H1 (cell line): ENCODE data around the gene SEMA4D. TPM values are rescaled to one million over a fixed set of nuclear protein-coding genes. Genes with fewer than 3 reads are reported as not detected.

Experiments
- CTBP2 ChIP-seq: IDR thresholded peaks from 2 replicates; pipeline ENCODE4 v1.7.0; 2011; ENCODE audit warnings: borderline replicate concordance, mild to moderate bottlenecking, moderate library complexity, mixed read lengths, low read length; ENCODE audit not compliant: insufficient read depth, insufficient read length
- EGR1 ChIP-seq: IDR thresholded peaks from 2 replicates; pipeline ENCODE4 v1.6.1; 2011; ENCODE audit warnings: low read depth, low read length, borderline replicate concordance
- KDM1A ChIP-seq: fragments of 200-600, 300-600 bp; sonication (generic); IDR thresholded peaks from 2 replicates; pipeline ENCODE4 v1.7.1; 2016; ENCODE audit warnings: mild to moderate bottlenecking, low read length, borderline replicate concordance
- PHF8 ChIP-seq: fragments of 200-600 bp; sonication (generic); conservative IDR thresholded peaks from 2 replicates; pipeline ENCODE4 v1.7.1; 2012; ENCODE audit warnings: low read depth, mild to moderate bottlenecking, inconsistent platforms, low read length, moderate library complexity
- polyA plus RNA-seq, 7 experiments: library from polyadenylated mRNA; depleted of rRNA in 3 of 7; stranded (reverse) in 5 of 7; unstranded in 2 of 7; fragments of >200 nt in 5 of 7; fragments of 200-250 nt in 2 of 7; gene quantifications; 1 replicate in 5 of 7; 2 replicates in 1 of 7; 4 replicates in 1 of 7; pipeline versions ENCODE4 v1.2.1 to v1.2.3, GENCODE V29; 2011 to 2013; ENCODE audit warnings: missing spikeins in 2 of 7, mixed read lengths in 2 of 7
- total RNA-seq: library from RNA; stranded (reverse); fragmentation: NEBNext Ultra II Directional; extraction: Animal tissue kit (Norgen Biotek cat#: 25700); gene quantifications from 2 replicates; pipeline ENCODE4 v1.2.1, GENCODE V29; 2021
- TF ChIP-seq, protein P1 (sequence below): fragments of 300-600 bp; sonication (generic); IDR thresholded peaks from 2 replicates; pipeline ENCODE4 v1.7.1; 2012; ENCODE audit warnings: low read length, moderate library complexity, mild to moderate bottlenecking, inconsistent platforms; ENCODE audit not compliant: insufficient replicate concordance

The SEMA4D gene
- total and polyA plus RNA-seq, 2 of the 8 experiments (the other 6 are each of a cell fraction or from before 2014, with no cell fraction given): 21.0 to 70.4 TPM

DNA sequence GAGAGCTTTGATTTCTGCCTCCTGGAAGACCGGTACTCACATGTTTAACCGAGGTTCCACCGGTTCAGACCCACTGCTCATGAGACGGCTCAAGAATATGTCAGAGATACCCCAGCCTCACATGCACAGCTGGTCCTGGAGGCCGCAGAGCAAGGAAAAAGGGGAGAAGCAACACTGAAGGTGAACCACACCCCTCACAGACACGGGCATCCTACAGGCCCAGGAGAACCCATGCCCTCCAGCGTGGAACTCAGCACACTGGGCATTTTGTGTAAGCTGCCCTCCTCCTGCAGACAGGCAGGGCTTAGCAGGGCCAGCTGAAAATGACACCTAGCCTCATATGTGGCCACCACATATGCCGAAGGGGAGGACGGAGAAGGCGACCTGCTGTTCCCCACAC lies 37.4 kb downstream of the SEMA4D start (continued):
- no peak for TF ChIP-seq CTBP2
- TF ChIP-seq, protein P1, sequence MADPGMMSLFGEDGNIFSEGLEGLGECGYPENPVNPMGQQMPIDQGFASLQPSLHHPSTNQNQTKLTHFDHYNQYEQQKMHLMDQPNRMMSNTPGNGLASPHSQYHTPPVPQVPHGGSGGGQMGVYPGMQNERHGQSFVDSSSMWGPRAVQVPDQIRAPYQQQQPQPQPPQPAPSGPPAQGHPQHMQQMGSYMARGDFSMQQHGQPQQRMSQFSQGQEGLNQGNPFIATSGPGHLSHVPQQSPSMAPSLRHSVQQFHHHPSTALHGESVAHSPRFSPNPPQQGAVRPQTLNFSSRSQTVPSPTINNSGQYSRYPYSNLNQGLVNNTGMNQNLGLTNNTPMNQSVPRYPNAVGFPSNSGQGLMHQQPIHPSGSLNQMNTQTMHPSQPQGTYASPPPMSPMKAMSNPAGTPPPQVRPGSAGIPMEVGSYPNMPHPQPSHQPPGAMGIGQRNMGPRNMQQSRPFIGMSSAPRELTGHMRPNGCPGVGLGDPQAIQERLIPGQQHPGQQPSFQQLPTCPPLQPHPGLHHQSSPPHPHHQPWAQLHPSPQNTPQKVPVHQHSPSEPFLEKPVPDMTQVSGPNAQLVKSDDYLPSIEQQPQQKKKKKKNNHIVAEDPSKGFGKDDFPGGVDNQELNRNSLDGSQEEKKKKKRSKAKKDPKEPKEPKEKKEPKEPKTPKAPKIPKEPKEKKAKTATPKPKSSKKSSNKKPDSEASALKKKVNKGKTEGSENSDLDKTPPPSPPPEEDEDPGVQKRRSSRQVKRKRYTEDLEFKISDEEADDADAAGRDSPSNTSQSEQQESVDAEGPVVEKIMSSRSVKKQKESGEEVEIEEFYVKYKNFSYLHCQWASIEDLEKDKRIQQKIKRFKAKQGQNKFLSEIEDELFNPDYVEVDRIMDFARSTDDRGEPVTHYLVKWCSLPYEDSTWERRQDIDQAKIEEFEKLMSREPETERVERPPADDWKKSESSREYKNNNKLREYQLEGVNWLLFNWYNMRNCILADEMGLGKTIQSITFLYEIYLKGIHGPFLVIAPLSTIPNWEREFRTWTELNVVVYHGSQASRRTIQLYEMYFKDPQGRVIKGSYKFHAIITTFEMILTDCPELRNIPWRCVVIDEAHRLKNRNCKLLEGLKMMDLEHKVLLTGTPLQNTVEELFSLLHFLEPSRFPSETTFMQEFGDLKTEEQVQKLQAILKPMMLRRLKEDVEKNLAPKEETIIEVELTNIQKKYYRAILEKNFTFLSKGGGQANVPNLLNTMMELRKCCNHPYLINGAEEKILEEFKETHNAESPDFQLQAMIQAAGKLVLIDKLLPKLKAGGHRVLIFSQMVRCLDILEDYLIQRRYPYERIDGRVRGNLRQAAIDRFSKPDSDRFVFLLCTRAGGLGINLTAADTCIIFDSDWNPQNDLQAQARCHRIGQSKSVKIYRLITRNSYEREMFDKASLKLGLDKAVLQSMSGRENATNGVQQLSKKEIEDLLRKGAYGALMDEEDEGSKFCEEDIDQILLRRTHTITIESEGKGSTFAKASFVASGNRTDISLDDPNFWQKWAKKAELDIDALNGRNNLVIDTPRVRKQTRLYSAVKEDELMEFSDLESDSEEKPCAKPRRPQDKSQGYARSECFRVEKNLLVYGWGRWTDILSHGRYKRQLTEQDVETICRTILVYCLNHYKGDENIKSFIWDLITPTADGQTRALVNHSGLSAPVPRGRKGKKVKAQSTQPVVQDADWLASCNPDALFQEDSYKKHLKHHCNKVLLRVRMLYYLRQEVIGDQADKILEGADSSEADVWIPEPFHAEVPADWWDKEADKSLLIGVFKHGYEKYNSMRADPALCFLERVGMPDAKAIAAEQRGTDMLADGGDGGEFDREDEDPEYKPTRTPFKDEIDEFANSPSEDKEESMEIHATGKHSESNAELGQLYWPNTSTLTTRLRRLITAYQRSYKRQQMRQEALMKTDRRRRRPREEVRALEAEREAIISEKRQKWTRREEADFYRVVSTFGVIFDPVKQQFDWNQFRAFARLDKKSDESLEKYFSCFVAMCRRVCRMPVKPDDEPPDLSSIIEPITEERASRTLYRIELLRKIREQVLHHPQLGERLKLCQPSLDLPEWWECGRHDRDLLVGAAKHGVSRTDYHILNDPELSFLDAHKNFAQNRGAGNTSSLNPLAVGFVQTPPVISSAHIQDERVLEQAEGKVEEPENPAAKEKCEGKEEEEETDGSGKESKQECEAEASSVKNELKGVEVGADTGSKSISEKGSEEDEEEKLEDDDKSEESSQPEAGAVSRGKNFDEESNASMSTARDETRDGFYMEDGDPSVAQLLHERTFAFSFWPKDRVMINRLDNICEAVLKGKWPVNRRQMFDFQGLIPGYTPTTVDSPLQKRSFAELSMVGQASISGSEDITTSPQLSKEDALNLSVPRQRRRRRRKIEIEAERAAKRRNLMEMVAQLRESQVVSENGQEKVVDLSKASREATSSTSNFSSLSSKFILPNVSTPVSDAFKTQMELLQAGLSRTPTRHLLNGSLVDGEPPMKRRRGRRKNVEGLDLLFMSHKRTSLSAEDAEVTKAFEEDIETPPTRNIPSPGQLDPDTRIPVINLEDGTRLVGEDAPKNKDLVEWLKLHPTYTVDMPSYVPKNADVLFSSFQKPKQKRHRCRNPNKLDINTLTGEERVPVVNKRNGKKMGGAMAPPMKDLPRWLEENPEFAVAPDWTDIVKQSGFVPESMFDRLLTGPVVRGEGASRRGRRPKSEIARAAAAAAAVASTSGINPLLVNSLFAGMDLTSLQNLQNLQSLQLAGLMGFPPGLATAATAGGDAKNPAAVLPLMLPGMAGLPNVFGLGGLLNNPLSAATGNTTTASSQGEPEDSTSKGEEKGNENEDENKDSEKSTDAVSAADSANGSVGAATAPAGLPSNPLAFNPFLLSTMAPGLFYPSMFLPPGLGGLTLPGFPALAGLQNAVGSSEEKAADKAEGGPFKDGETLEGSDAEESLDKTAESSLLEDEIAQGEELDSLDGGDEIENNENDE: no peak
- TF ChIP-seq KDM1A: no peak
- no peak for TF ChIP-seq EGR1
- TF ChIP-seq PHF8: no peak
